Naive thymus-derived CD8-positive, alpha-beta T cell (primary cell): Measurements from ENCODE around the gene TNRC6C. TPM values are rescaled to one million over a fixed set of nuclear protein-coding genes. Genes with fewer than 3 reads are reported as not detected.

Source experiments
- ATAC-seq, 2 donors: fragments of 150-1000 bp; cut with Tn5 transposase in 1 of 2; sonication (Bioruptor Pico), chemical (Tn5 transposase) in 1 of 2; 1 replicate in 1 of 2; 2 replicates in 1 of 2; pipeline ENCODE4 v1.10.0; 2021; ENCODE audit warnings: mild to moderate bottlenecking in 2 of 2, moderate library complexity in 2 of 2
- POLR2A ChIA-PET: fragments of 350-600 bp; sonication (Branson Sonifier 250); formaldehyde crosslinking; loops from one replicate; lab custom pipeline; 2021; ENCODE audit warnings: antibody characterized with exemption; lab: Charles Lee
- DNase-seq, 10 donors: peaks; one replicate each; pipeline versions ENCODE4 v3.0.0 to v3.0.0-alpha.2; 2020 to 2022
- H3K27ac Mint-ChIP-seq, 10 donors: one replicate each; pipeline ENCODE4 v1.8.0; 2020 to 2022; ENCODE audit warnings: mild to moderate bottlenecking in 10 of 10, mixed read lengths in 10 of 10, moderate library complexity in 4 of 10, inconsistent platforms in 1 of 10
- H3K27me3 Mint-ChIP-seq, 5 donors: one replicate each; pipeline ENCODE4 v1.8.0; 2021 to 2022; ENCODE audit warnings: mixed read lengths in 5 of 5
- H3K36me3 Mint-ChIP-seq, 3 donors: one replicate each; pipeline ENCODE4 v1.8.0; 2020 to 2022; ENCODE audit warnings: mixed read lengths in 3 of 3, mild to moderate bottlenecking in 2 of 3, inconsistent platforms in 1 of 3
- H3K4me1 Mint-ChIP-seq, 4 donors: one replicate each; pipeline ENCODE4 v1.8.0; 2021 to 2022; ENCODE audit warnings: mixed read lengths in 4 of 4
- H3K4me3 Mint-ChIP-seq, 10 donors: one replicate each; pipeline ENCODE4 v1.8.0; 2020 to 2022; ENCODE audit warnings: mild to moderate bottlenecking in 10 of 10, mixed read lengths in 10 of 10, moderate library complexity in 6 of 10, inconsistent platforms in 1 of 10
- H3K9me3 Mint-ChIP-seq, 9 donors: one replicate each; pipeline ENCODE4 v1.8.0; 2020 to 2022; ENCODE audit warnings: mixed read lengths in 9 of 9, mild to moderate bottlenecking in 3 of 9, inconsistent platforms in 1 of 9, moderate library complexity in 1 of 9
- polyA plus RNA-seq, 3 donors: library from polyadenylated mRNA; unstranded; fragments of 300-500 nt; fragmentation: Illumina TruSeq; gene quantifications; one replicate each; pipeline ENCODE4 v1.2.3, GENCODE V29; 2021
- total RNA-seq, 8 experiments: library from RNA in 2 of 8; stranded (reverse) in 2 of 8; gene quantifications; one replicate each; pipeline ENCODE4 v1.2.3 and lab custom pipeline; 2021 to 2026

Gene TNRC6C
- total and polyA plus RNA-seq, 5 experiments from 2014 or later: 4.9 to 116 (median 8.6) TPM

- H3K36me3 Mint-ChIP-seq: no peaks in the 10 kb centered on the region
- H3K27ac Mint-ChIP-seq: peak overlapping the region in 1 of 10 donors; percentile 54
- H3K9me3 Mint-ChIP-seq: no peaks in the 10 kb centered on the region
- H3K4me1 Mint-ChIP-seq: peaks cover 8 to 21% (median 12%) of the 10 kb centered on the region in 4 donors
- POLR2A ChIA-PET: no interaction called here
- no peak for DNase-seq
- peaks cover 0 to 13% (median 4%) of the 10 kb centered on the region in 5 donors for H3K27me3 Mint-ChIP-seq
- H3K4me3 Mint-ChIP-seq: peak overlapping the region in 1 of 10 donors; percentile 20
- no peak for ATAC-seq
These were observed 34.6 kb upstream of the TNRC6C start for GRCh38 chr17:77923776-77924513.

- H3K27ac Mint-ChIP-seq: peak overlapping the region in 1 of 10 donors; percentile 83
- ATAC-seq: no peak
- POLR2A ChIA-PET: no interaction called here
These were observed 33.7 kb upstream of the TNRC6C start for GRCh38 chr17:77924757-77925336.

GRCh38 chr17:77925831-77926543 is 32.5 kb upstream of the TNRC6C start:
- peaks cover 14 to 34% (median 21%) of the 10 kb centered on the region in 4 donors for H3K4me1 Mint-ChIP-seq
- H3K36me3 Mint-ChIP-seq: no peaks in the 10 kb centered on the region
- peaks cover 0 to 3% (median 0%) of the 10 kb centered on the region in 5 donors for H3K27me3 Mint-ChIP-seq
- no peaks in the 10 kb centered on the region for H3K9me3 Mint-ChIP-seq
- no peak for DNase-seq
- H3K27ac Mint-ChIP-seq: no peak overlapping the region
- POLR2A ChIA-PET: interaction anchor here (2.4 kb wide), 1 partner anchor 32 kb away, joined by 11 read pairs; the partner anchor contains the start of gene TNRC6C
- ATAC-seq: no peak
- no peak overlapping the region for H3K4me3 Mint-ChIP-seq

More at GRCh38 chr17:77924757-77925336, 33.7 kb upstream of the TNRC6C start:
- no peak for DNase-seq
- Mint-ChIP-seq H3K9me3 (no peaks in the 10 kb centered on the region), H3K4me1 (peaks cover 14 to 30% (median 21%) of the 10 kb centered on the region in 4 donors), H3K27me3 (peaks cover 0 to 4% (median 0%) of the 10 kb centered on the region in 5 donors), H3K4me3 (peak overlapping the region in 1 of 10 donors; percentile 66), H3K36me3 (no peaks in the 10 kb centered on the region)

DNA sequence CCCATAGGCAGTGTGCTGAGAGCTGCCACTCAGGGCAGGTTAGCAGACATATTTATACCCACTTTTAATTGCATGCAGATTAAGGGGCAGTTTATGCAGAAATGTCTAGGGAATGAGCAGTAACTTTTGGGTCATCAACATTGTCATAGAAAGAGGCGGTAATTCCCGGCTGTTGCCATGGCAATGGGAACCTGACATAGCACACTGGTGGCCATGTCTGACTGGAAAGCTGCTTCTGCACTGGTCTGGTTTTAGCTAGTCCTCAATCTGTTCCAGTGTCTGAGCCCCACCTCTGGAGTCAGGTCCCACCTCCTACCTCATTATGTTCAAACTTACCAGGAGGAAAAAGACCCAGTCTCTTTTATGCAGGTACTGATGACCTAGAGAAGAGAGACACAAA is 31.5 kb upstream of the TNRC6C start:
- Mint-ChIP-seq H3K9me3 (no peaks in the 10 kb centered on the region), H3K36me3 (no peaks in the 10 kb centered on the region), H3K27me3 (peaks cover 0 to 8% (median 0%) of the 10 kb centered on the region in 5 donors), H3K27ac (peak overlapping the region in 1 of 10 donors; percentile 11), H3K4me3 (no peak overlapping the region), H3K4me1 (peaks cover 17 to 34% (median 23%) of the 10 kb centered on the region in 4 donors)
- POLR2A ChIA-PET: interaction anchor here (2.4 kb wide), 1 partner anchor 31 kb away, joined by 11 read pairs; the partner anchor contains the start of gene TNRC6C
- no peak for ATAC-seq
- no peak for DNase-seq

- peak overlapping the region in 5 of 10 donors; percentile 2 to 78 (median 60) for H3K27ac Mint-ChIP-seq
- H3K4me3 Mint-ChIP-seq: peak overlapping the region in 6 of 10 donors; percentile 14 to 73 (median 52)
- ATAC-seq: no peak
- no peak for DNase-seq
- H3K4me1 Mint-ChIP-seq: peaks cover 17 to 35% (median 23%) of the 10 kb centered on the region in 4 donors
- peaks cover 0 to 8% (median 0%) of the 10 kb centered on the region in 5 donors for H3K27me3 Mint-ChIP-seq
- POLR2A ChIA-PET: interaction anchor here (0.8 to 2.4 kb wide), 3 partner anchors 11 to 30 kb away, joined by 4 to 11 read pairs (median 11); partner anchors contain the start of gene TNRC6C
- no peaks in the 10 kb centered on the region for H3K36me3 Mint-ChIP-seq
- no peaks in the 10 kb centered on the region for H3K9me3 Mint-ChIP-seq
These were observed 30.6 kb upstream of the TNRC6C start for GRCh38 chr17:77927777-77928518.

GRCh38 chr17:77928519-77929179 is 29.9 kb upstream of the TNRC6C start:
- POLR2A ChIA-PET: interaction anchor here (0.8 to 1.8 kb wide), 3 partner anchors 10 to 34 kb away, joined by 3 to 11 read pairs (median 4); partner anchors contain the start of gene TNRC6C
- H3K36me3 Mint-ChIP-seq: no peaks in the 10 kb centered on the region
- peak overlapping the region in 7 of 10 donors; percentile 2 to 80 (median 74) for H3K27ac Mint-ChIP-seq
- peaks cover 20 to 42% (median 26%) of the 10 kb centered on the region in 4 donors for H3K4me1 Mint-ChIP-seq
- peak; percentile 25 to 37 for ATAC-seq
- H3K4me3 Mint-ChIP-seq: peak overlapping the region in 7 of 10 donors; percentile 14 to 73 (median 45)
- peaks cover 0 to 12% (median 2%) of the 10 kb centered on the region in 5 donors for H3K27me3 Mint-ChIP-seq
- H3K9me3 Mint-ChIP-seq: no peaks in the 10 kb centered on the region
- DNase-seq: no peak

DNA sequence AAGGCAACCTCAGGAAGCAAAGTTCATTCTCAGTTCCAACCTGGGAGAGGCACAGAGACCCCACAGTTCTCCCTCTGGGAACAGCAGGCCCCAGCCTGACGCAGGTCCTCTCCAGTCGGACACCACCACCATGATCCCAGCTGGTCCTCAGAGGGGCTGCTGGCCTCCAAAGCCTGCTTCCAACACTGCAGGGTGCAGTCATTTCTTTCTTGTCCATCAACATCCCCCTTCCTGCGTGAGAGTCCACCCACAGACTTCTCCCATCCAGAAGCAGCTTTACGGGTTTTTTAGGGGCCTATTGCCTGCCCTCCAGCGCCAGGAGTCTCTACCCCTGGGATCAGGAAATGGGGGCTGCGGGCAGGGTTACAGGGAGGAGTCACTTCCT is 29.3 kb upstream of the TNRC6C start:
- Mint-ChIP-seq H3K9me3 (no peaks in the 10 kb centered on the region), H3K36me3 (no peaks in the 10 kb centered on the region), H3K4me1 (peaks cover 25 to 48% (median 31%) of the 10 kb centered on the region in 4 donors), H3K4me3 (peak overlapping the region in 7 of 10 donors; percentile 10 to 54 (median 39)), H3K27me3 (peaks cover 0 to 13% (median 2%) of the 10 kb centered on the region in 5 donors), H3K27ac (peak overlapping the region in 5 of 10 donors; percentile 31 to 79 (median 46))
- no peak for DNase-seq
- POLR2A ChIA-PET: interaction anchor here (0.8 to 1.8 kb wide), 2 partner anchors 29 to 35 kb away, joined by 3 to 11 read pairs; partner anchors contain the start of gene TNRC6C
- ATAC-seq: no peak

- Mint-ChIP-seq H3K4me1 (peaks cover 27 to 55% (median 37%) of the 10 kb centered on the region in 4 donors), H3K36me3 (no peaks in the 10 kb centered on the region), H3K27ac (peak overlapping the region in 5 of 10 donors; percentile 21 to 40 (median 27)), H3K4me3 (peak overlapping the region in 5 of 10 donors; percentile 12 to 58 (median 34)), H3K9me3 (no peaks in the 10 kb centered on the region), H3K27me3 (peaks cover 0 to 13% (median 2%) of the 10 kb centered on the region in 5 donors)
- DNase-seq (no peak), ATAC-seq (no peak)
- POLR2A ChIA-PET: interaction anchor here (0.5 to 1.8 kb wide), 2 partner anchors 28 to 59 kb away, joined by 5 to 11 read pairs; partner anchors contain the start of gene TNRC6C
These were observed 28.5 kb upstream of the TNRC6C start for GRCh38 chr17:77929871-77930436.

DNA sequence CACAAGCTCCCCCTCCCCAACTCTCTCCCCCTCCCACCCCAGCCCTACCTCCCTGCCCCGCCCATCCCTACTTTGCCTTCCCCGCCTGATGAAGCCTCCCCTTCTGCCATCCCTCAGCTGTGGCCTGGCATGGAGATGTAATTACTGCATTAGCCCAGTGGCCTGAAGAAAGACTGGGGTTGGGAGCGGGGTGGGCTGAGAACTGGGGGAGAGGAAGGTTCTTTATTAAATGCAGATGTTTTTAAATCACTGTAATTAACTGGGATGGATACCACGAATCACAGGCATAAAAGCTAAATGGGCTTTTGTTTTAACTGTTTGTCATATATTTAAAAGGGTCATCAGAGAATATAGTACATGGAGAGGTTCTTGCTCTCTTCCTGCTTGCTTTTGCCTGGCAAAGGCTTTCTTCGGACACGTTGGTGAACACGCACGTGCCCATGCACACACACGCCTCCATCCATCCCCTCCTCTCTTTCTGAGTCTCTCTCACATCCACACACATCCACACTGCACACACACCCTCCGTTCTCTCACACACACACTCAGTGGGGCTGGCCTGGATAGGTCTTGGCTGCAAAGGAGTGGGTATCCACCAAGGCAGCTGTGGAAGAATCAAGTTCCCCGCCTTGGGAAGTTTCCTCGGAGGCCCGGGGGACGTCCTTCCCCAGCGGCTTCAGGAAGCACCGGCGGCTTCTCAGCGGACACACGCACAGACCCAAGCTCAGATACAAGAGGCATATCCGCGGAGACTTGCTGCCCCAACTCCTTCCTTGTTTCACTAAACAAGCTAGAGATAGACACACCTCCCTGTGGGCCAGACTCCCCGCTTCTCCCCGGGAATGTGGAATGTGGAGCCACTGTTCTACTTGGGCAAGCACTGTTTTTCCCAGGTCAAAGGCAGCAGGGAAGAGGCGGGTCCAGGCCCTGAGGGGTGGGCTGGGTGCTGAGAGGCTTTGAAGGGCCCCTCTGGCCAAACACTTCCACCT is 27.4 kb upstream of the TNRC6C start:
- H3K27me3 Mint-ChIP-seq: peaks cover 0 to 17% (median 2%) of the 10 kb centered on the region in 5 donors
- peak overlapping the region in 1 of 10 donors; percentile 13 for H3K27ac Mint-ChIP-seq
- DNase-seq: no peak
- ATAC-seq: no peak
- H3K4me3 Mint-ChIP-seq: peak overlapping the region in 1 of 10 donors; percentile 20
- H3K36me3 Mint-ChIP-seq: no peaks in the 10 kb centered on the region
- H3K4me1 Mint-ChIP-seq: peaks cover 34 to 67% (median 48%) of the 10 kb centered on the region in 4 donors
- POLR2A ChIA-PET: no interaction called here
- no peaks in the 10 kb centered on the region for H3K9me3 Mint-ChIP-seq
